AG09319 (cell line): Measurements from ENCODE around the gene ANKRD50.

Source experiments
- DNase-seq: peaks from one replicate; pipeline ENCODE4 v3.0.0-alpha.2; 2010; ENCODE audit warnings: low read depth; ENCODE audit errors: extremely low read depth
- CTCF ChIP-seq: IDR thresholded peaks from 2 replicates; pipeline ENCODE4 v1.5.1; 2011; ENCODE audit warnings: low read depth, mild to moderate bottlenecking, inconsistent platforms, low read length, moderate library complexity

ANKRD50 gene

GRCh38 chr4:124745985-124746801 is 33.7 kb upstream of the ANKRD50 start:
- DNase-seq: no peak
- no peak for TF ChIP-seq CTCF

- TF ChIP-seq CTCF: no peak
- DNase-seq: no peak
These were observed 31.2 kb upstream of the ANKRD50 start for GRCh38 chr4:124743711-124744110.

GRCh38 chr4:124740501-124740900 is 28.0 kb upstream of the ANKRD50 start:
- no peak for TF ChIP-seq CTCF
- no peak for DNase-seq

- DNase-seq: no peak
- TF ChIP-seq CTCF: no peak
These were observed 26.5 kb upstream of the ANKRD50 start for GRCh38 chr4:124738994-124739393.

- no peak for TF ChIP-seq CTCF
- DNase-seq: no peak
These were observed 25.1 kb upstream of the ANKRD50 start for GRCh38 chr4:124737619-124738018.

- TF ChIP-seq CTCF: no peak
- DNase-seq: no peak
These were observed 24.0 kb upstream of the ANKRD50 start for GRCh38 chr4:124736526-124736925.

- no peak for DNase-seq
- no peak for TF ChIP-seq CTCF
These were observed 14.9 kb upstream of the ANKRD50 start for GRCh38 chr4:124727331-124727890.
